Panc1 (cell line): Measurements from ENCODE around the gene GPR156. TPM values are rescaled to one million over a fixed set of nuclear protein-coding genes. Genes with fewer than 3 reads are reported as not detected.

ENCODE experiments used
- ATAC-seq: fragments of 200-7000 bp; cut with Tn5 transposase; 2 replicates; pipeline ENCODE4 v1.9.1; 2020; ENCODE audit warnings: mild to moderate bottlenecking, moderate library complexity
- BruUV-seq: library from RNA; stranded (reverse); fragments of 400-500 nt; replicated peaks from 2 replicates; lab custom pipeline; 2021; lab: Mats Ljungman, UMichigan
- CTCF ChIA-PET: fragments of 300-600 bp; sonication (Branson Sonifier 250); formaldehyde crosslinking; loops from one replicate; lab custom pipeline; 2022; ENCODE audit warnings: antibody characterized with exemption; lab: Charles Lee
- POLR2A ChIA-PET: fragments of 300-600 bp; sonication (Branson Sonifier 250); formaldehyde crosslinking; loops from one replicate; lab custom pipeline; 2022; ENCODE audit warnings: antibody characterized with exemption; lab: Charles Lee
- DNase-seq: peaks from one replicate; pipeline ENCODE4 v3.0.0-alpha.2; 2010; ENCODE audit warnings: low read depth, low spot score
- H3K27ac ChIP-seq: 2 replicates; pipeline ENCODE4 v1.5.1; 2011; ENCODE audit warnings: mild to moderate bottlenecking, low read length, inconsistent platforms
- H3K27me3 ChIP-seq: fragments of 200-500 bp; sonication (Bioruptor generic); 2 replicates; pipeline ENCODE4 v1.6.0; 2014; ENCODE audit warnings: low read length, inconsistent platforms; ENCODE audit not compliant: control insufficient read depth, insufficient read depth
- H3K36me3 ChIP-seq: fragments of 200-500 bp; sonication (Bioruptor generic); 2 replicates; pipeline ENCODE4 v1.5.1; 2014; ENCODE audit warnings: inconsistent platforms, mild to moderate bottlenecking, low read length, moderate library complexity; ENCODE audit not compliant: control insufficient read depth, insufficient read depth
- H3K4me1 ChIP-seq: 2 replicates; pipeline ENCODE4 v1.5.1; 2011; ENCODE audit warnings: inconsistent platforms, mild to moderate bottlenecking, low read length, moderate library complexity; ENCODE audit not compliant: control insufficient read depth, insufficient read depth
- H3K4me3 ChIP-seq, 2 experiments: 2 replicates each; pipeline ENCODE4 v1.5.1; 2011 to 2012; ENCODE audit warnings: low read depth in 2 of 2, low read length in 2 of 2, mild to moderate bottlenecking in 2 of 2, inconsistent platforms in 1 of 2, moderate library complexity in 1 of 2
- H3K9me3 ChIP-seq: fragments of 200-500 bp; sonication (Bioruptor generic); 2 replicates; pipeline ENCODE4 v1.5.1; 2014; ENCODE audit warnings: low read depth, mild to moderate bottlenecking, inconsistent platforms, low read length, moderate library complexity; ENCODE audit not compliant: control insufficient read depth, insufficient read depth
- CTCF ChIP-seq: fragments of 450-650 bp; IDR thresholded peaks from 2 replicates; pipeline ENCODE4 v1.5.1; 2017; ENCODE audit warnings: mild to moderate bottlenecking
- POLR2AphosphoS5 ChIP-seq: IDR thresholded peaks from 2 replicates; pipeline ENCODE4 v1.6.1; 2012; ENCODE audit warnings: mild to moderate bottlenecking, low read depth, low read length, moderate library complexity
- REST ChIP-seq, 2 experiments: IDR thresholded peaks; 2 replicates each; pipeline ENCODE4 v1.6.1; 2011 to 2012; ENCODE audit warnings: low read depth in 2 of 2, control low read depth in 1 of 2, low read length in 1 of 2, mild to moderate bottlenecking in 1 of 2, moderate library complexity in 1 of 2; ENCODE audit not compliant: insufficient read depth in 1 of 2
- SIN3A ChIP-seq: IDR thresholded peaks from 2 replicates; pipeline ENCODE4 v1.6.1; 2012; ENCODE audit warnings: low read depth, mild to moderate bottlenecking, low read length, moderate library complexity, borderline replicate concordance; ENCODE audit not compliant: insufficient read depth
- TCF7L2 ChIP-seq: IDR thresholded peaks from 2 replicates; pipeline ENCODE4 v1.6.1; 2011; ENCODE audit warnings: mild to moderate bottlenecking, low read depth, low read length, inconsistent platforms
- in situ Hi-C: cut with HindIII; loops from 2 replicates; pipeline ENCODE4 v1.10.0; 2016; ENCODE audit warnings: low sequenced_read_pairs, low pct_unique_long_range_greater_than_20kb
- intact Hi-C: fragments of 100-400 bp; cut with micrococcal nuclease; formaldehyde crosslinking; loops from one replicate; pipeline ENCODE4 v1.10.0; 2022; ENCODE audit not compliant: unreplicated experiment
- total RNA-seq: library from RNA; stranded (reverse); gene quantifications from one replicate; pipeline ENCODE4 v1.2.1, GENCODE V29; 2021; ENCODE audit not compliant: unreplicated experiment

GPR156 gene
- total RNA-seq, 1 experiment from 2014 or later: 0.39 TPM

- ATAC-seq (no peak), DNase-seq (no peak)
- Histone ChIP-seq H3K4me1 (no peaks in the 10 kb centered on the region), H3K36me3 (no peaks in the 10 kb centered on the region), H3K27me3 (peaks cover 9% of the 10 kb centered on the region), H3K27ac (no peak overlapping the region), H3K4me3 (no peak overlapping the region), H3K9me3 (no peaks in the 10 kb centered on the region)
- CTCF ChIA-PET: no interaction called here
- intact Hi-C loops (no loop called here), in situ Hi-C loops (no loop called here)
- BruUV-seq: no TSS peak
- TF ChIP-seq REST (IDR thresholded peaks at IDR 0.05; ENCODE audit: insufficient read depth in 1 of 2, low read depth in 2 of 2, low read length in 1 of 2): no peak
- TF ChIP-seq TCF7L2: no peak
- no peak for TF ChIP-seq CTCF
- no peak for TF ChIP-seq SIN3A
- TF ChIP-seq POLR2AphosphoS5: no peak
- POLR2A ChIA-PET: no interaction called here
Measured at GRCh38 chr3:120265989-120266388, 19.0 kb downstream of the GPR156 start.

- in situ Hi-C loops: no loop called here
Measured at GRCh38 chr3:120264963-120265362, 20.1 kb downstream of the GPR156 start.

More at GRCh38 chr3:120264963-120265362, 20.1 kb downstream of the GPR156 start:
- Histone ChIP-seq H3K9me3 (no peaks in the 10 kb centered on the region), H3K27me3 (peaks cover 5% of the 10 kb centered on the region; the same call in 1 of the 2 replicates), H3K27ac (no peak overlapping the region), H3K36me3 (no peaks in the 10 kb centered on the region), H3K4me3 (no peak overlapping the region), H3K4me1 (no peaks in the 10 kb centered on the region)
- BruUV-seq: no TSS peak
- intact Hi-C loops: no loop called here
- TF ChIP-seq TCF7L2 (no peak), CTCF (no peak), POLR2AphosphoS5 (no peak), REST (IDR thresholded peaks at IDR 0.05; ENCODE audit: insufficient read depth in 1 of 2, low read depth in 2 of 2, low read length in 1 of 2) (no peak), SIN3A (no peak)
- CTCF ChIA-PET: no interaction called here
- POLR2A ChIA-PET: no interaction called here
- no peak for DNase-seq
- no peak for ATAC-seq
